ENCODE measurements around the gene ADAMTSL3.

DNA sequence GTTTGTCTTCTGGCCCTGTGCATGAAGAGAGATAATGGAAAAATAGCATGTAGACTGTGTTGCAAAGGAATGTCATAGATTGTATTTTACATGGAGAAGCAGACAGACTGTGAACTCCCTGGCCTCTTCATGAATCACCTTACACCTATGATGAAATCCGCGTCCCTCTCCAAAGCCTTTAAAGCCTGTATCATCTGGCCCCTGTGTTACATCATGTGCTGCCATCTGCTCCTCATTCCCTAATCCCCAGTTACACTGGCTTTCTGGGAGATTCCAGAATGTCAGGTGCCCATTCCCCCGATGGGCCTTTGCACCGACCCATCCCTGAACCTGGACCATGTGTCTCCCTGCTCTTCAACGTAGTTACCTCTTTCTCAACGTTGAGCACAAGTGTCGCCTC is 190.8 kb downstream of the ADAMTSL3 start:
- TF ChIP-seq POLR2AphosphoS5 (IDR thresholded peaks at IDR 0.05) (no peak), EP300 (conservative IDR thresholded peaks at IDR 0.05; ENCODE audit: poor library complexity, severe bottlenecking) (no peak), EZH2 (IDR thresholded peaks at IDR 0.05; ENCODE audit: borderline replicate concordance, insufficient read depth, low read length, poor library complexity, severe bottlenecking) (no peak), RAD21 (conservative IDR thresholded peaks at IDR 0.05) (no peak), TAF1 (IDR thresholded peaks at IDR 0.05; ENCODE audit: low read depth) (no peak), MXI1 (conservative IDR thresholded peaks at IDR 0.05; ENCODE audit: poor library complexity, severe bottlenecking) (no peak)
- TF ChIP-seq, protein P1, sequence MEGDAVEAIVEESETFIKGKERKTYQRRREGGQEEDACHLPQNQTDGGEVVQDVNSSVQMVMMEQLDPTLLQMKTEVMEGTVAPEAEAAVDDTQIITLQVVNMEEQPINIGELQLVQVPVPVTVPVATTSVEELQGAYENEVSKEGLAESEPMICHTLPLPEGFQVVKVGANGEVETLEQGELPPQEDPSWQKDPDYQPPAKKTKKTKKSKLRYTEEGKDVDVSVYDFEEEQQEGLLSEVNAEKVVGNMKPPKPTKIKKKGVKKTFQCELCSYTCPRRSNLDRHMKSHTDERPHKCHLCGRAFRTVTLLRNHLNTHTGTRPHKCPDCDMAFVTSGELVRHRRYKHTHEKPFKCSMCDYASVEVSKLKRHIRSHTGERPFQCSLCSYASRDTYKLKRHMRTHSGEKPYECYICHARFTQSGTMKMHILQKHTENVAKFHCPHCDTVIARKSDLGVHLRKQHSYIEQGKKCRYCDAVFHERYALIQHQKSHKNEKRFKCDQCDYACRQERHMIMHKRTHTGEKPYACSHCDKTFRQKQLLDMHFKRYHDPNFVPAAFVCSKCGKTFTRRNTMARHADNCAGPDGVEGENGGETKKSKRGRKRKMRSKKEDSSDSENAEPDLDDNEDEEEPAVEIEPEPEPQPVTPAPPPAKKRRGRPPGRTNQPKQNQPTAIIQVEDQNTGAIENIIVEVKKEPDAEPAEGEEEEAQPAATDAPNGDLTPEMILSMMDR (IDR thresholded peaks at IDR 0.05; ENCODE audit: poor library complexity, severe bottlenecking) = no peak
- TF ChIP-seq, protein P2, sequence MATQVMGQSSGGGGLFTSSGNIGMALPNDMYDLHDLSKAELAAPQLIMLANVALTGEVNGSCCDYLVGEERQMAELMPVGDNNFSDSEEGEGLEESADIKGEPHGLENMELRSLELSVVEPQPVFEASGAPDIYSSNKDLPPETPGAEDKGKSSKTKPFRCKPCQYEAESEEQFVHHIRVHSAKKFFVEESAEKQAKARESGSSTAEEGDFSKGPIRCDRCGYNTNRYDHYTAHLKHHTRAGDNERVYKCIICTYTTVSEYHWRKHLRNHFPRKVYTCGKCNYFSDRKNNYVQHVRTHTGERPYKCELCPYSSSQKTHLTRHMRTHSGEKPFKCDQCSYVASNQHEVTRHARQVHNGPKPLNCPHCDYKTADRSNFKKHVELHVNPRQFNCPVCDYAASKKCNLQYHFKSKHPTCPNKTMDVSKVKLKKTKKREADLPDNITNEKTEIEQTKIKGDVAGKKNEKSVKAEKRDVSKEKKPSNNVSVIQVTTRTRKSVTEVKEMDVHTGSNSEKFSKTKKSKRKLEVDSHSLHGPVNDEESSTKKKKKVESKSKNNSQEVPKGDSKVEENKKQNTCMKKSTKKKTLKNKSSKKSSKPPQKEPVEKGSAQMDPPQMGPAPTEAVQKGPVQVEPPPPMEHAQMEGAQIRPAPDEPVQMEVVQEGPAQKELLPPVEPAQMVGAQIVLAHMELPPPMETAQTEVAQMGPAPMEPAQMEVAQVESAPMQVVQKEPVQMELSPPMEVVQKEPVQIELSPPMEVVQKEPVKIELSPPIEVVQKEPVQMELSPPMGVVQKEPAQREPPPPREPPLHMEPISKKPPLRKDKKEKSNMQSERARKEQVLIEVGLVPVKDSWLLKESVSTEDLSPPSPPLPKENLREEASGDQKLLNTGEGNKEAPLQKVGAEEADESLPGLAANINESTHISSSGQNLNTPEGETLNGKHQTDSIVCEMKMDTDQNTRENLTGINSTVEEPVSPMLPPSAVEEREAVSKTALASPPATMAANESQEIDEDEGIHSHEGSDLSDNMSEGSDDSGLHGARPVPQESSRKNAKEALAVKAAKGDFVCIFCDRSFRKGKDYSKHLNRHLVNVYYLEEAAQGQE (IDR thresholded peaks at IDR 0.05; ENCODE audit: borderline replicate concordance) = no peak

All from neural cell (in vitro differentiated cells).